GM11168 (cell line): ENCODE data around the gene GALP.
"Not testable (repeated sequence)": the region's sequence is repeated elsewhere in the genome, so short reads cannot be mapped to it uniquely, and the experiment has no call there.

Experiments
- in situ Hi-C: fragments of 300-500 bp; cut with MboI; formaldehyde crosslinking; loops from one replicate; pipeline ENCODE4 v1.12.0; 2022; ENCODE audit warnings: low sequenced_read_pairs; ENCODE audit not compliant: unreplicated experiment

Gene GALP

GRCh38 chr19:56175861-56176307 is at the start of gene GALP:
TSS of gene GALP (plus strand) at chr19:56176008. CDS start at chr19:56177109, 1,101 bp downstream.
- in situ Hi-C loops, result not testable (repeated sequence)

DNA sequence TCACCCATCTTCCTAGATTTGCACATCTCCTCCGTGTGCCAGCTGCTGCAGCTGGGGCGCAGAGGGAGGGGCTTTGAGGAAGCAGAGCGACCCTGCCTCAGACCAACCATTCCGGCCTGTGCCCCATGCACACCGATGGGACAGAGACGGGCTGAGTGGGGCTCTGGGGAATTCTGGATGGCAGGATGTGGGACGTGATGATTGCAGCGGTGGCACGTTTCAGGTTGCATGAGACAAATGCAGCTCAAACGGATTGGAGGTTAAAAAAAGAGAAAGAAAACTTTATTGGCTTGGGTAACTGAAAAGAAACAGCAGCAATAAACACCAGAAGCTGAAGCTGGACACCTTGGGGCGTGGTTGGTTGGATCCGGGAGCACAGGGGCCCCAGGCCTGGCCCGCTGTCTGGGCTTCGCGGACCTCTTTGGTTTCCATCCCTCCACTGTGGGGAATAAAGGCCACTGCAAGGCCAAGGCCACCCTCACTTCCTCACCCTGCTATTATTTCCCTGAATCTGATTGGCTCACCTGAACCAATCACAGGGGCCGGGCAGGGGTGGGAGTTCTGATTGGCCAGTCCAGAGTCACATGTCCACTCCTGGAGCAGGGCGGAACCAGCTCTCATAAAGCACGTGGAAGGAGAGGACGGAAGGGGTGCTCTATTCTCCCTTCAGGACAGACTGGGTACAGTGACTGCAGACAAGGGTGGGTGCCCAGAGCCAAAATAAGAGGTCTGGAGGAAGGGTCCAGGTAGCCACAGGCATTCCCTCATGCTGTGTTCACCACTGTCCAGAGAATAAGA is 48.6 kb upstream of the GALP start:
- in situ Hi-C loops, result no loop called here

DNA sequence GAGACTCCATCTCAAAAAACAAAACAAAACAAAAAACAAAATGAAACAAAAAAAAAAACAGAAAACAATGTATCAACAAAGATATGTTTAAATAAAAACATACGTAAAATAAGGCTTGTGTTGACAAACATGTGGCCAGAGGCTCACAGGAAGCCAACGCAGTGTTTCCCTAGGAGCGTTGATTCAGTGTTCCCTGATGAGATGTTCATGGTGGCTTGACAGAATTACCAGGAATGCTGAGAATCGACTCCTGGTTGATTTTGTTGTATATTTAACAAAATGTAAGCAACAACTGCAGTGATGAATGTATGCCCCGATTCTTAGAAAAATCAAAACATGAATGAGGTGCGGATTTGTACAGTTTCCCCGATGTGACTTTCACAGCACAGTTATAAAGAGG is 45.8 kb upstream of the GALP start:
- in situ Hi-C loops, result no loop called here

- in situ Hi-C loops, result no loop called here
Observed at GRCh38 chr19:56131651-56132050, 44.2 kb upstream of the GALP start.

DNA sequence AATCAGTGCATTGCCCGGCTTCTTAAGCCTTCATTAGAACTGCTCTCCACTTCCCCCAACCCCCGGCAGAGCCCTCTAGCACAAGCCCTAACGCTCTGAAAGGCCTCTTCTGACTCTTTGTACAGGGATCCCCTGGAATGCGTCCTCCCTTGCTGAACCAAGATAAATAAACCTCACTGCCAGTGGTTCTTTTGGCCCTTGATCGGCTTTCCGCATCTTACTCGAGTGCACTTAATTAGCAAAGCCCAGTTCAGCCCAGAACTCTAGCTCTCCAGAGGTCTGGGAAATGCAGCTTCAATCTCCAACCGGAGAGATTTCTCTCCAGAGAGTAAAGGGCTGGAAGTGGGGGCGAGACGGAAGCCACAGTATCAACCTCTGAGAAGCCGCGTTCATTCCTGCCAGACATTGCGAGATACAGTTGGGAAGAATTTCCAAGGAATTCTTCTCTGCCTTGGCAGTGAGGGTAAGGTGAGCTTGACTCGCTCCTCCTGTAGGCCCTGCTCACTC is 43.4 kb upstream of the GALP start:
- in situ Hi-C loops, result no loop called here

GRCh38 chr19:56133858-56134653 is 41.8 kb upstream of the GALP start:
- in situ Hi-C loops, result no loop called here

- in situ Hi-C loops, result no loop called here
Observed at GRCh38 chr19:56134654-56134921, 41.2 kb upstream of the GALP start.

DNA sequence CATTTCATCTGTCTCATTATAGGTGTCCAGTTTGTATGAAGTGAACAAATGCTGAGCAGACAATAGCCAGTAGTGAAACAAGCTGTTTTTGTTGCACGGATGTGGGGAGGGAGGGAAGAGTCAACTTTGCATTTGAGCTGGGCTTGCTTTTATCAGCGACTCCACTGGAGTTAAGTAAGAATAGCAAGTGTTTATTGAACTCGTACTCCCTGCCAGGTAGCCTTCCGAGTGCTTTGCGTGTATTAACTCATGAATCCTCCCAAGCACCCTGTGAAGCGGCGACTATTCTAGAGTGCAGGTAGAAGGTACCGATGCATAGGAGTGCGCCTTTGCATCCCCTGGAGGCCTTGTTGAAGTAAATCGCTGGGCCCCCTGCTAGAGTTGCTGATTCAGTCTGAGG is 39.4 kb upstream of the GALP start:
- in situ Hi-C loops, result no loop called here

GRCh38 chr19:56137405-56137804 is 38.4 kb upstream of the GALP start:
- in situ Hi-C loops, result no loop called here

DNA sequence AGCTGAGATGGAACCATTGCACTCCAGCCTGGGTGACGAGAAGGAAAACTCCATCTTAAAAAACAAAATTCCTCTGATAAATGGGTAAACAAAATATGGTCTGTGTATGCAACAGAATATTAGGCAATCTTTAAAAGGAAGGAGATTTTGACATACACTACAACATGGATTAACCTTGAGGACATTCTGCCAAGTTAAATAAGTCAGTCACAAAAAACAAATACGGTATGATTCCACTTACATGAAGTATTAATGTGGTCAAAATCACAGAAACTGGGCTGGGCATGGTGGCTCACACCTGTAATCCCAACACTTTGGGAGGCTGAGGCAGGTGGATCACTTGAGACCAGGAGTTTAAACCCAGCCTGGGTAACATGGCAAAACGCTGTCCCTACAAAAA is 37.7 kb upstream of the GALP start:
- in situ Hi-C loops, result no loop called here

GRCh38 chr19:56139847-56140582 is 35.8 kb upstream of the GALP start:
- in situ Hi-C loops, result no loop called here

GRCh38 chr19:56140583-56141416 is 35.0 kb upstream of the GALP start, which contains the start of gene ZNF444:
TSS of gene ZNF444 (plus strand) at chr19:56141287. CDS start at chr19:56146912, 5,625 bp downstream.
- in situ Hi-C loops, result no loop called here

GRCh38 chr19:56141417-56141993 is 34.3 kb upstream of the GALP start:
- in situ Hi-C loops, result no loop called here

DNA sequence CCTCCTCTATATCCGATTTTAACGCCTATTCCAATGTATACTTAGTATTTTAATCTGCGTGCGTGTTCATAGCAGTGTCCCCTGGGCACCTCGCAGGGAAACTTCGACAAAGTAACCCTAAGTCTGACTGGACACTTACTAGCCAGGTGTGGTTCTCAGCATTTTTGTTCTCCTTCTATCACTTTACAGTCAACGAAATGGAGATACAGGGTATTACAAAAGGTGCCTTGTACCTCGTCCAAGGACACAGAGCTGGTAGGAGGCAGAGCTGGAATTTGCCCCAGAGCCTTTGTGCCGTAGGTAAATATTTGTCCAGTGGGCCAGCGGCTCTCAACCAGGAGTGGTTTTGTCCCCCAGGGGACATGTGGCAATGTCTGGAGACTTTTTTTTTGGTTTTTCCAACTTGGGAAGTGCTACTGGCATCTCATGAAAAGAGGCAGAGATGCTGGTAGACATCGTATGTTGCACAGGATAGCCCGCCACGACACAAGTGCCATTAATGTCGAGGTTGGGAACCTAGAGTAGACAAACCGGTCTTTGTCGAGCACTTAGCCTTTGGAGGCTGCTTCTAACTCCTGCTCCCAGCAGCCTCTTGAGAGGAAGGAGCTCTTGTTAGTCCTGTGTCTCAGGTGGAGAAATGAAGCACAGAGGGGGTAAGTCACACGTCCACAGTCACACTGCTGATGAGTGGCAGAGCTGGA is 33.6 kb upstream of the GALP start:
- in situ Hi-C loops, result no loop called here

DNA sequence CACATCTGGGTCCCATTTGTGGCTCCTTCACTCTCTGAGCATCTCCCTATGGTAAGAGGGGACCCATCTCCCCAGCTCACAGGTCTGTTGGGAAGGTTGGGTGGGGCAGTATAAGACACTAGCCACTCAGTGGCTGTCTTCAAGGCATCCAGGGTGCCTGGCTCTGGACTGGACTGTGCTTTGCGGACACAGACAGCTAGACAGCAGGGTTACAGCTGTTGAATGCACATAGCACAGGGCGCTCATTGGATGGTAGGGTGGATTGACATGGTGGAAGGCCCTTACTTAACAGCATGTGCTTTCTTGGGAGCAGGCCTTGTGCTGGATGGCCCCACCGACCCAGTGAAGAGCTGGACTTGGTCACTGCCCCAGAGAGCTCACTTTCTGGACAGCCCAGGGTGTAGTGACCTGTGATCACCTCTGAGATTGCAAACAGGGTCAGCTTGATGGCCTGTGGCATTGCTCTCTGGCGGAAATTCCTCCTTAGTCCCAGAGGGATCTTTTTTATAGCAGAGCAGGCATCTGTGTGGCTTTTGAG is 32.8 kb upstream of the GALP start:
- in situ Hi-C loops, result no loop called here

- in situ Hi-C loops, result no loop called here
Observed at GRCh38 chr19:56144376-56144775, 31.4 kb upstream of the GALP start.

DNA sequence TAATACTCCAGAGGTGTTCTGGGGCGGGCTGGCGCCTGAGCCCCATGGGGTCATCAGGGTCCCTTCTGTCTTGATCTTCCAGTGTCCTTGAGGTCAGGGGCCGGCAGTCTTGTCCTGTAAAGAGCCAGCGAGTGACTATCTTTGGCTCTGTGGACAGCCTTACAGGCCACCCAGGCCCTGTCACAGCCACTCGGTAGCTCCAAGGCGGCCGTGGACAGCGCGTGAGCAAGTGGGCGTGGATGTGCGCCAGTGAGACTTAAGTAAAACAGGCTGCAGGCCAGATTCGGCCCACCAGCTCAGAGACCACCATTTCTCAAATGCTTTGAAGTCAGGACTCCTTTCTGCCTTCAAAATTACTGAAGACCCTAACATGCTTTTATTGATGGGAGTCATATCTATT is 31.0 kb upstream of the GALP start:
- in situ Hi-C loops, result no loop called here

DNA sequence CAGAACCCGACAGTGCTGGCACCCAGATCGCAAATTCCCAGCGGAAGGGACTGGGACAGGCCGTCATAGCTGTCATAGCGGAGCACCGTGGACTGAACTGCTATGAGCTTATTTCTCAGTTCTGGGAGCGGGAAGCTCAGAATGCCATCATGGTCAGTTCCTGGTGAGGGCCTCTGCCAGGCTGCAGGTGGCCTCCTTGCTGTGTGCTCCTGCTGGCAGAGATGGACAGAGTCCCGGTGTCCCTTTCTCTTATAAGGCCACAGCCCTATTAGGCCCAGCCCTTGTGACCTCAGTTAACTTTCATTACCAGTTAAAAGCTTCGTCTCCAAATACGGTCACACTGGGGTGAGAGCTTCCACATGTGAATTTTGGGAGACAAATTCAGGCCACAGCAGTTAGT is 30.1 kb upstream of the GALP start:
- in situ Hi-C loops, result no loop called here

DNA sequence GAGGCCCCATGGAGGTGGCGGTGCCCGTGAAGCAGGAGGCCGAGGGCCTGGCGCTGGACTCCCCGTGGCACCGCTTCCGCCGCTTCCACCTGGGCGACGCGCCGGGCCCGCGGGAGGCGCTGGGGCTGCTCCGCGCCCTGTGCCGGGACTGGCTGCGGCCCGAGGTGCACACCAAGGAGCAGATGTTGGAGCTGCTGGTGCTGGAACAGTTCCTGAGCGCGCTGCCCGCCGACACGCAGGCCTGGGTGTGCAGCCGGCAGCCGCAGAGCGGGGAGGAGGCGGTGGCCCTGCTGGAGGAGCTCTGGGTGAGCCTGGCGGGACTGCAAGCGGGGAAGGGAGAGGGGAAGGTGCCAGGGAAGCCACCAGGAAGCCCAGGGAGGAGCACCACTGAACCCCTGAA is 28.9 kb upstream of the GALP start:
- in situ Hi-C loops, result no loop called here
